Activated CD8-positive, alpha-beta memory T cell treated with anti-CD3 and anti-CD28 coated beads for 36 hours (primary cell): ENCODE results near the gene PDXK. TPM values are rescaled to one million over a fixed set of nuclear protein-coding genes. Genes with fewer than 3 reads are reported as not detected.

ENCODE experiments used
- CTCF ChIA-PET: fragments of 350-600 bp; sonication (Branson Sonifier 250); formaldehyde crosslinking; loops from one replicate; lab custom pipeline; 2021; ENCODE audit warnings: antibody characterized with exemption; lab: Charles Lee
- POLR2A ChIA-PET: fragments of 350-600 bp; sonication (Branson Sonifier 250); formaldehyde crosslinking; loops from one replicate; lab custom pipeline; 2021; ENCODE audit warnings: antibody characterized with exemption; lab: Charles Lee
- total RNA-seq, 2 experiments: library from RNA; stranded (reverse); gene quantifications; one replicate each; pipeline ENCODE4 v1.2.3, GENCODE V29; 2021

The PDXK gene
- total RNA-seq, 2 experiments from 2014 or later: 113 to 115 TPM

DNA sequence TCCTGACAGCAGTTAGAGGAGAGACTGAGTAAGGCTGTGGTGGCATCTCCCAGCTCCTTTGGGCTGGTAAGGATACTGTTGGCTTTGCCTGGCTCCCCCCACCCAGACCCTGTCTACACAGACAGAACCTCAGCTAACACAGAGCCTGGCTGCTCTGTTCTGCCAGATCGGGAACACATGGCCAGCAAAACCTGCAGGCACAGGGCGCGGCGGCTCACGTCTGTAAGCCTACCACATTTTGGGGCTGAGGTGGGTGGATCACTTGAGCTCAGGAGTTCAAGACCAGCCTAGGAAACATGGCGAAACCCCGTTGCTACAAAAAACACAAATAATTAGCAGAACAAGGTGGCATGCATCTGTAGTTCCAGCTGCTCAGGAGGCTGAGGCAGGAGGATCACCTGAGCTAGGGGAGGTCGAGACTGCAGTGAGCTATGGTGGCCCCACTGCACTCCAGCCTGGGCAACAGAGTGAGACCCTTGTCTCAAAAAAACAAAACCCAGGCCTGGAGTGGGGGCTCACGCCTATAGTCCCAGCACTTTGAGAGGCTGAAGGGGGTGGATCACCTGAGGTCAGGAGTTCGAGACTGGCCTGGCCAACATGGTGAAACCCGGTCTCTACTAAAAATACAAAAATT, 50.5 kb downstream of the PDXK start:
- ChIA-PET POLR2A (no interaction called here), CTCF (no interaction called here)

GRCh38 chr21:43770066-43770655, 51.2 kb downstream of the PDXK start:
- ChIA-PET POLR2A (no interaction called here), CTCF (no interaction called here)

DNA sequence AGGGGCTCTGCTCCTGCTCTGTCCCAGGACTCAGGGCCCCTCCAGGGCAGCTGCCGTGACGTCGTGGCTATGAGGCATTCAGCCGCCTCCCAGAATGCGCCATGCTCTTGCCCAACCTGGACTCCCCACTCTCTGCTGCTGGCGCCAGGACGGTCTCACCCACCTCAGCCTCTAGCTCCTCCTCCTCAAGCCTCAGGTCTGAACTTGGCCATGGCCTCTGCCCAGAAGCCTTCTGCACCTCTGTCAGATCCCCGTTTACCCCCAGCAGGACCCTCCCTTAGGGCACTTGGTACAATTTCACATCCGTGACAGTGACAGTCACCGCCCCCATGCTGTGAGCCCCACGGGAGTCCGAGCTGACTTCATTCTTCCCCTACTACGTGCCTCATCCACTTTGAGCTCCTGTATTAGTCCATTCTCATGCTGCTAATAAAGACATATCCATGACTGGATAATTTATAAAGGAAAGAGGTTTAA, 52.3 kb downstream of the PDXK start:
- ChIA-PET POLR2A (interaction anchor here (0.6 kb wide), 1 partner anchor 15 kb away, joined by 6 read pairs; no protein-coding TSS in a partner anchor), CTCF (interaction anchor here (0.7 to 3.5 kb wide), 2 partner anchors 19 to 304 kb away, joined by 3 to 12 read pairs; partner anchors contain the start of gene RRP1)

DNA sequence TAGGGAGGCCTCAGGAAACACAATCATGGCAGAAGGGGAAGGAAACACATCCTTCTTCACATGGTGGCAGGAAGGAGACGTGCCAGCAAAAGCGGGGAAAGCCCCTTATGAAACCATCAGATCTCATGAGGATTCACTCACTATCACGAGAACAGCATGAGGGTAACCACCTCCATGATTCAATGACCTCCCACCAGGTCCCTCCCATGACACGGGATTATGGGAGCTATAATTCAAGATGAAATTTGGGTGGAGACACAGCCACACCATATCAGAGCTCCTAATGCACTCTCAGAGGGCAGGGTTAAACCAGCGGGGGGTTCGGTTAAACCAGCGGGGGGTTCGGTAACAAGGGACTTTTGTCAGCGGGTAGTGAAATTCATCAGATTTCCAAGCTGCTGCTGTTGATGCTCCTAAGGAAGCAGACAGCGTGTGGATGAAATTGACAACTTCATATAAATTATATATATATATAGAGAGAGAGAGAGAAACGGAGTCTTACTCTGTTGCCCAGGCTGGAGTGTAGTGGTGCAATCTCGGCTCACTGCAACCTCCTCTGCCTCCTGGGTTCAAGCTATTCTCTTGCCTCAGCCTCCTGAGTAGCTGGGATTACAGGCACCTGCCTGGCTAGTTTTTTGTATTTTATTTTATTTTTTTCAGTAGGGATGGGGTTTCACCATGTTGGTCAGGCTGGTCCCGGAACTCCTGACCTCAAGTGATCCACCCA, 52.9 kb downstream of the PDXK start:
- ChIA-PET CTCF (interaction anchor here (0.7 to 3.5 kb wide), 3 partner anchors 10 to 303 kb away, joined by 3 to 12 read pairs (median 3); partner anchors contain the start of gene RRP1), POLR2A (interaction anchor here (0.6 kb wide), 1 partner anchor 14 kb away, joined by 6 read pairs; no protein-coding TSS in a partner anchor)

- ChIA-PET POLR2A (no interaction called here), CTCF (interaction anchor here (0.7 to 3.5 kb wide), 2 partner anchors 11 to 17 kb away, joined by 3 to 12 read pairs; partner anchors contain the start of gene RRP1)
Observed at GRCh38 chr21:43772425-43772821, 53.5 kb downstream of the PDXK start.

GRCh38 chr21:43774163-43774562, 55.2 kb downstream of the PDXK start:
- ChIA-PET POLR2A (no interaction called here), CTCF (interaction anchor here (3.5 kb wide), 1 partner anchor 16 kb away, joined by 12 read pairs; the partner anchor contains the start of gene RRP1)

DNA sequence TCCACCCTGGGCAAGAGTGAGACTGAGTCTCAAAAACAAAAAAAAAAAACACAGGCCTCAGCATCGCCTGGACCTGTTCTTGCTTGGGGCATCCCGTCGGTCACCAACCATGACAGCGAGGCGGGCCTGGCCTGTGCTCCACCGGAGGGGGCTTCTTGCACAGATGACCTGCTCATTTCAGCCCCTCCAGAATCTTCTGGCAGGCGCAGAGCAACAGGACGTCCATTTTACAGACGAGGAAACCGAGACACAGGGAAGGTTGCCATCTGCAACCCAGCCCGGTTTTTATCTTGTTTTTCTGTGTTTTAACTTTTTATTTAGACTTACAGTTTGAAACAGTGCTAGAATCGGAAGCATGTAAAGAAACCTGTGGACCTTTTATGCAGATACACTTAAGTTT, 56.3 kb downstream of the PDXK start:
- POLR2A ChIA-PET: no interaction called here
- CTCF ChIA-PET: no interaction called here

DNA sequence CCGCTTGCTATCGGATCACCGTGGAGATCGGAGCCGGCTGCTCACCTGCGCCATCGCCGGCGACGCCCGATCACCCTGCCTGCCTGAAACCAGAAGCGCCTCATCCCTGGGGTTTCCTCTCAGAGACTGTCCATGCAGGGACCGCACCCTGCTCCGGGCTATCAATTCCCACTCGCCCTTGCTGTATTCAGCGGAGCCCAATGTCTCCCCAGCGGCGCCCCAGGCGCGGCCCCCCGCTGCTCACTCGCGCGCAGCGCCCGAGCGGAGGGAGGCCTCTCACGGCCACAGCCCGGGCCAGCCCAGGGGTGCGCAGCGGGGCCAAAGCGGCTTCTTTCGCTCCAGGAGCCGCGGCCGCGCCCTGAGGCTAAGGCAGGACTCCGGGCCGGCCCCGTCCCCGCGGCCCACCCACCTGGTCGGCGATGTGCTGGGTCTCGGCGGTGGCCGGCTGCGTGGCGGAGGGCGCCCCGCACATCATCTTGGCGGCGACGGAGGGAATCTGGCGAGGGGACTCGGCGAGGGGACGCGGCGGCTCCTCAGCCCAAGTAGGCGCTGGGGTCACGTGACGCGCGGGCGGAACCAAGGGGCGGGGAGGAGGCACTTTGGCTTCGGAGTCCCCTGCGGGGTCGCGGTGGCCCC, 57.0 kb downstream of the PDXK start, which contains the start of gene CSTB:
TSS of gene CSTB (minus strand) at position 514 of the 636 bp plus-strand sequence. CDS start at position 475, 39 bp downstream.
- ChIA-PET CTCF (no interaction called here), POLR2A (no interaction called here)

GRCh38 chr21:43777953-43778352, 59.0 kb downstream of the PDXK start:
- POLR2A ChIA-PET: no interaction called here
- CTCF ChIA-PET: no interaction called here

- POLR2A ChIA-PET: no interaction called here
- CTCF ChIA-PET: no interaction called here
Observed at GRCh38 chr21:43778469-43779335, 59.8 kb downstream of the PDXK start.

DNA sequence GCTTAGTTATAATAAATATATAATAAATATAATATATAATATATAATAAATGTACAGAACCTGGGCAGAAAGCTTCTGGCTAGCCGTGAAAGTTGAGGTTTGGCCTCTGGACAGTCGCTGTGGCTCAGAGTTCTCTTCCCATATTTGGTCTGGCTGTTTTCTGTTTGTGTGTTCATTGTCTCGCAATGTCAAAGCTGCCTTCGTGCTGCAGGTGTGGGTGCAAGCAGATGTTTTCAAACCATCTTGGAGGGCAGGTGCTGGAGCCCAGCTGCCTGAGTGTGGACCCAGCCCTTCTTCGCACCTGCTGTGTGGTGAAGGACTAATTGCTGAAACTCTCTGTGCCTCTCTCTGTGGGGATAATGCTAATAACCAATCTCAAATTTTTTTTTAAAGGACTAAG, 60.7 kb downstream of the PDXK start:
- ChIA-PET CTCF (interaction anchor here (0.8 kb wide), 1 partner anchor 10 kb away, joined by 3 read pairs; the partner anchor contains the start of gene RRP1), POLR2A (no interaction called here)

- ChIA-PET POLR2A (no interaction called here), CTCF (no interaction called here)
Observed at GRCh38 chr21:43781846-43782245, 62.9 kb downstream of the PDXK start.

- ChIA-PET CTCF (no interaction called here), POLR2A (no interaction called here)
Observed at GRCh38 chr21:43782431-43783097, 63.6 kb downstream of the PDXK start.

DNA sequence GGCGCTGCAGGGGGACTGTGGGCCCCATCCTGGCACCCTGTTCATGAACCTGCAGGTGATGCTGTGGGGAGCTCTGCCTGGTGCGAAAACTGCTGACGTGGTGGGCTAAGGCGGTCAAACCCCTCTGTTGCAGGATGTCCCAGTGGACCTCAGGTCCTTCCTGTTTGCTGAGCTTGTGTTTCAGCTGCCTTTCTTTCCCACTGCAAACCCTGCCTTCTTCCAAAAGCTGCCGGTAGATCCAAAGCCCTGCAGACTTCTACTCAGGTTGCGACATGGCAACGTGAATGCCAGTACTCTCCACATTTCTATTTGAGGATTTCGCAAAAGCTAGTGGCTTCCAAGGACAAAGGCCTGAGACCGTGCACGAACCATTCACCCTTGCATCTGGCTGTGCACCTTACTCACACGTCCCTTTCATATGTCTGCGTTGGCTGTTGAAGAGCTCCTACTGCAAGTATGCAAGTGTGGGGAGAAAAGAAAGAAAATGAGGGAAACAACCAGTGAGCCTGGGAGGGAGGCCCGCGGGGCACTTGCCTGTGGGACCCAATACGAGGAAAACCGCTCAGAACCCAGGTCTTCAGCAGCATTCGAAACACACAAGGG, 64.3 kb downstream of the PDXK start:
- POLR2A ChIA-PET: no interaction called here

DNA sequence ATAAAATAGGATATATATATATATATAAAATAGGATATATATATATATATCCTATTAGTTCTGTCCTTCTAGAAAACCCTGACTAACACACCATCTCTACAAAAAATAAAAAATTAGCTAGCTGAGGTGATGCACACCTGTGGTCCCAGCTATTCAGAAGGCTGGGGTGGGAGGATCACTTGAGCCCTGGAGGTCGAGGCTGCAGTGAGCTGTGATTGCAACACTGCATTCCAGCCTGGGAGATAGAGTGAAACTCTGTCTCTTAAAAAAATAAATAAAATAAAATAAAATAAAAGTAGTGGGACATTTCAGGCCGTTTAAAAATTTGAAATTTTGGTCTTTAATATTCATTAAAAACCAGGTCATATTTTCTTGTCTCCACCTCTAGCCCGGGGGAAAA, 66.2 kb downstream of the PDXK start:
- CTCF ChIA-PET: no interaction called here
- POLR2A ChIA-PET: interaction anchor here (0.7 kb wide), 1 partner anchor 184 kb away, joined by 3 read pairs; no protein-coding TSS in a partner anchor

More for the DNA sequence above, 64.3 kb downstream of the PDXK start:
- CTCF ChIA-PET: no interaction called here

DNA sequence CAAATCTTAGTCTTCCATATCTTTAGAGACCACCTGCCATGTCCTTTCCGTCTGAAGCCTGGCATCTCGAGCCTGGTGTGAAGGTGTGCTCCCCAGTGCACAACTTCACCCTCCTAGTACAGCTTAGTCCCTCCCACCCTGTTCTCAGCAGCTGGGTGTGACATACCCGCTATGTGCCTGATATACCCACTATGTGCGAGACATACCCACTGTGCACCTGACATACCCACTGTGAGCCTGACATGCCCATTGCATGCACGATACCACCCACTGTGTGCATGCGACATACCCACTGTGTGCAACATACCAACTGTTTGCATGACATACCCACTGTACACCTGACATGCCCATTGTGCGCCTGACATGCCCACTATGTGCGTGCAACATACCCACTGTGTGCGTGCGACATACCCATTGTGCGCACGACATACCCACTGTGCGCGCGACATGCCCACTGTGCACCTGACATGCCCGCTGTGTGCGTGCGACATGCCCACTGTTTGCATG, 67.4 kb downstream of the PDXK start:
- ChIA-PET CTCF (no interaction called here), POLR2A (interaction anchor here (0.7 kb wide), 1 partner anchor 15 kb away, joined by 6 read pairs; no protein-coding TSS in a partner anchor)

GRCh38 chr21:43786807-43787440, 68.0 kb downstream of the PDXK start:
- ChIA-PET CTCF (no interaction called here), POLR2A (no interaction called here)
